Tibial nerve (tissue), 4 donors: ENCODE measurements around the gene SLC22A1.

ENCODE experiments used
- CTCF ChIP-seq, 5 experiments: fragments of 200-600 bp in 3 of 5; fragments of 450-650 bp in 2 of 5; sonication (generic) in 3 of 5; IDR thresholded peaks; one replicate each; pipeline ENCODE4 v1.5.1; 2016 to 2019; ENCODE audit warnings: antibody characterized with exemption in 5 of 5, mild to moderate bottlenecking in 3 of 5, moderate library complexity in 2 of 5
- EP300 ChIP-seq, 2 donors: sonication (generic); formaldehyde crosslinking; IDR thresholded peaks; one replicate each; pipeline ENCODE4 v1.6.1; 2017; ENCODE audit warnings: antibody characterized with exemption in 2 of 2, mild to moderate bottlenecking in 1 of 2
- POLR2A ChIP-seq, 2 donors: fragments of 450-650 bp; IDR thresholded peaks; one replicate each; pipeline ENCODE4 v1.6.1; 2017; ENCODE audit warnings: antibody characterized with exemption in 2 of 2, mild to moderate bottlenecking in 2 of 2, moderate library complexity in 2 of 2

DNA sequence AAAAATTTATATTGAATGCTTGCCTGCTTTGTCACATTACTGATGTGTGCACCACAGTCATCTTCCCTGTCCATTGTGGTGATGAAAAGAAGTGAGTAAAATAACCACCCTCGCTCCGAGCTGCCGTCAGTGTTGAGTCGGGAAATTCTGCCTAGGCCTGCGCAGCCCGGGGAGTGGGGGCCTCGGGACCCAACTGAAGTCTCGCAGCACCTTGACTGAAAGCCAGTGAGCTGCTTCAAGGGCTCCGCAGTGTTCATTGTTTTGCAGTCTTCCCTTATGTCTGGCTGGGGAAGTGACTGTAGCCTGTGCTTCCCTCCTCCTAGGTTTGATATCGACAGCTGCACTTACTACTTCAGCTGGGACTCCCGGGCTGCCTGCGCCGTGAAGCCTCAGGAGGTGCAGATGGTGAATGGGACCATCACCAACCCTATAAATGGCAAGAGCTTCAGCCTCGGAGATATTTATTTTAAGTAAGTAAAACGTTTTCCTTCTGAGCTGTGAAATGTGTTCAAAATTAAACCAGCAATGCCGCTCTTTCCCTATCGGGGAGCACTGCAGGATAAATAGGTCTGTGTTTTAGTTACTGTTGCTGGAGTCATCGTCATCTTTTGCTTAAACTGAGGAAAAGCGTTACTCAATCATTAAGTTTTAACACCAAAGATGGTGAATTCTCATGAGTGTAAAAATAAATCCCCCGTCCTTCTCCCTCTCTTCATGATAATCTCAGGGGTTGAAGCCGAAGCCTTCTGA is 32.7 kb upstream of the SLC22A1 start:
- TF ChIP-seq POLR2A (IDR thresholded peaks at IDR 0.05) (no peak), CTCF (IDR thresholded peaks at IDR 0.05) (no peak), EP300 (IDR thresholded peaks at IDR 0.05) (no peak)
